RKO (cell line): ENCODE results near the gene FARSA.
"Not testable (repeated sequence)": the region's sequence is repeated elsewhere in the genome, so short reads cannot be mapped to it uniquely, and the experiment has no call there.

Experiments used
- DNase-seq: peaks from one replicate; pipeline ENCODE4 v3.0.0-alpha.2; 2016; ENCODE audit warnings: low spot score

FARSA gene

DNA sequence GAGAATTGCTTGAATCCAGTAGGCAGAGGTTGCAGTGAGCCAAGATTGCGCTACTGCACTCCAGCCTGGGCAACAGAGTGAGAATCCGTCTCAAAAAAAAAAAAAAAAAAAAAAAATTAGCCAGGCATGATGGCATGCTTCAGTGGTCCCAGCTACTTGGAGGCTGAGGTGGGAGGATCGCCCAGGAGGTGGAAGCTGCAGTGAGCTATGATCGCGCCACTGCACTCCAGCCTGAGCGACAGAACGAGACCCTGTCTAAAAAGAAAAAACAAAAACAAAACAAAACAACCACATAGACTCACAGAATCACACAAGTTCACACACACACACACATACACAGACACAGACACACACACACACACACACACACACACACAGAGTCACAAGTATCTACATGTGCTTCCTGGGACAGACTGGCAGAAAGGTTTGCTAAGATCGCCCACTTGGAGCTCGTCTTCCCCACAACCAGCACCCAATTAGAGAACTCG is 43.2 kb downstream of the FARSA start:
- not testable (repeated sequence) for DNase-seq

DNA sequence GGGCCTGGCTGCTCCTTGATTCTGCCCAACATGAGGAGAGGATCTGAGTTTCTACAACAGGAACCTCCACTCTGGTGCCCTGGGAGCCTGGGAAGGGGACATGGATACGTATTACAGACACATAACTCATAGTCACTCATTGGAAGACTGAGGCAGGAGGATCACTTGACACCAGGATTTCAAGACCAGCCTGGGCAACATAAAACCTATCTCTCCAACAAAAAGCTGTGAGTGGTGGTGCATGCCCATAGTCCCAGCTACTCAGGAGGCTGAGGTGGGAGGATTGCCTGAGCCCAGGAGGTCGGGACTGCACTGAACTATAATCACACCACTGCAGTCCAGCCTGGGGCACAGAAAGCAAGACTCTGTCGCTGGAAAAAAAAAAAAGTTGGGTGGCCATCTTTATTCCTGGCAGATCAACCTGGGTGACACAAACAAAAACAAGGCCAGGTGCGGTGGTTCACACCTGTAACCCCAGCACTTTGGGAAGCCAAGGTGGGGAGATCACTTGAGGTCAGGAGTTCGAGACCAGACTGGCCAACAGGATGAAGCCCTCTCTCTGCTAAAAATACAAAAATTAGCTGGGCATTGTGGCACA is 45.4 kb downstream of the FARSA start:
- DNase-seq, result no peak

DNA sequence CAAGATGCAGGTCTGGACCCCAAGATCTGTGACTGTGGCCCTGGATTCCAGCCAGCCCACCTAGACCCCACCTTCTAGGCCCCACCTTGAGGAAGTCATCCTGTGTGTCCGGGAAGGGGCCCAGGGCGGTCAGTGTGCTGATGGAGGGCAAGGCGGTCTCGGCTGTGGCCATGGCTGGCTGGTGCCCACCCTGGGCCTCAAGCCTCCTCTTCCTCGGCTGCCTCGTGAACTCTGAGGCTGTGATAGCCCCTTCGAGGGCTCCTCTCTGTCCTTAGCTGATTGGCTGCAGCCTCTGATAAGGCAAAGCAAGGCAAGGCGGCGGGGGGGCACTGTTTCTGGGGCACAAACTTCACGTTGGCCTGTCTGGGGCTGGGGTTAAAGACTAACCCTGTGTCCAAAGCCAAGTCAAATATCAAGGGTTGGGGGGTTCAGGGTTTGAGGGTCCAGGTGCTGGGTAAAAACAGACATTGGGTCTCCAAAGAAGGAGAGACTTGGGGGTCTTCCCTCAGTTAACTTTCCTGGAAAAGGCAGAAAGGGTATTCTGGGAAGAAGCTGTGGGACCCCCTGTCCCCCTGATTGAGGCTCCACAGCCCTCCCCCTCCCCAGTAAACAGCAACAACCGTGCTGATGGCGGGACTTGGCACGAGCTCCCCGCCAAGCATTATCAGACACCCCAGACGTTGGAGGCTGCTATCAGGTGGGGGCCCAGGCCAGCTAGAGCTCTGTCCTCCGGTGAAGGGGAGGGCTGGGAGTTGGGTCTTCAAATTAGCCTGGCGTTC is 46.4 kb downstream of the FARSA start, which contains the start of gene KLF1:
KLF1 (minus strand) TSS at position 233 of the 779 bp plus-strand sequence; CDS start at position 172, 61 bp downstream.
- DNase-seq, result no peak

DNA sequence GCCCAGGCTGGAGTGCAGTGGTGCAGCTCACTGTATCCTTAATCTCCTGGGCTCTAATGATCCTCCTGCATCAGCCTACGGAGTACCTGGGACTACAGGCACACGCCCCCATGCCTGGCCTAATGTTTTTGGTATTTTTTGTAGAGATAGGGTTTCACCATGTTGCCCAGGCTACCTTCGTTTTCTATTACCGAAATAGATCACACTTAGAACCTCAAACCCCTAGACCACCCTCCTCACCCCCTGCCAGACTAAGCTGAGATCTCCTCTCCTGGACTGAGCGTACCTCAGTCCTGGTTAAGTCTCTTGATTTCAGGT is 46.9 kb downstream of the FARSA start:
- no peak for DNase-seq

DNA sequence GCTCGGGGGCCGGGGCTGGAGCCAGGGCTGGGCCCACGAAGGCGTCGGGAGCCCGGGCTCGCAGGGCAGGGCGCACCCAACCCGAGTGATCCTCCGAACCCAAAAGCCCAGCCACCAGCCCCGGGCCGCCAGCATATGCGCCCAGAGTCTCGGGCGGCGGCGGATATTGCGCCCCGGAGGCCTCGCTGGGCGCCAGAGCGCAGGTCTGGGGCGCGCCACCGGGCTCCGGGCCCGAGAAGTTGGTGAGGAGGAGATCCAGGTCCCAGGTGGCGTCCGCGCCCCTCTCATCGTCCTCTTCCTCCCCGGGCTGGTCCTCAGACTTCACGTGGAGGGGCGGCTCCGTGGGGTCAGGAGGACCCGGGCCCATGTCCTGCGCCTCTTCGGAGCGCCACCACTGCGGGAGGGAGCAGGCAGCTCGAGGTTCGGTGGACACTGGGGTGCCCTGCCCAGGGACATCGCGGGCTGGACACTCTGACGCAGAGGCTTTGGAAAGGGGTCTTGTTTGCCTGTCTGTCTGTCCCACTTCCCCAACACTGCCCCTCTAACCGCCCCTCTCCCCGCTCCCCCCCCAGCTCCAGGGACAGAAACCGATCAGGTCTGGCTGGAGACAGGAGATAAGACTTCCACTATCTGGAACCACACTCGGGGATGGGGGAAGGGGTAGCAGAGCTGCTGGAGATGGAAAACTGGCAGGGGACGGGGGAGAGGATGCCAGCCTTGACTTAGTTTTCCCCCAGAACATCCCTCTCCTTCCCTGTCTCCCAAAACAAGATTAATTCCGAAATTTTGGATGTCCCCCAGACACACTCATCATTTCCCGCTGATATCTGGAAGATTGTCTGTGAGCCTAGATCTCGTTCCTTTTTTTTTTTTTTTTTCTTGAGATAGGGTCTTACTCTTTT is 47.5 kb downstream of the FARSA start:
- no peak for DNase-seq

DNA sequence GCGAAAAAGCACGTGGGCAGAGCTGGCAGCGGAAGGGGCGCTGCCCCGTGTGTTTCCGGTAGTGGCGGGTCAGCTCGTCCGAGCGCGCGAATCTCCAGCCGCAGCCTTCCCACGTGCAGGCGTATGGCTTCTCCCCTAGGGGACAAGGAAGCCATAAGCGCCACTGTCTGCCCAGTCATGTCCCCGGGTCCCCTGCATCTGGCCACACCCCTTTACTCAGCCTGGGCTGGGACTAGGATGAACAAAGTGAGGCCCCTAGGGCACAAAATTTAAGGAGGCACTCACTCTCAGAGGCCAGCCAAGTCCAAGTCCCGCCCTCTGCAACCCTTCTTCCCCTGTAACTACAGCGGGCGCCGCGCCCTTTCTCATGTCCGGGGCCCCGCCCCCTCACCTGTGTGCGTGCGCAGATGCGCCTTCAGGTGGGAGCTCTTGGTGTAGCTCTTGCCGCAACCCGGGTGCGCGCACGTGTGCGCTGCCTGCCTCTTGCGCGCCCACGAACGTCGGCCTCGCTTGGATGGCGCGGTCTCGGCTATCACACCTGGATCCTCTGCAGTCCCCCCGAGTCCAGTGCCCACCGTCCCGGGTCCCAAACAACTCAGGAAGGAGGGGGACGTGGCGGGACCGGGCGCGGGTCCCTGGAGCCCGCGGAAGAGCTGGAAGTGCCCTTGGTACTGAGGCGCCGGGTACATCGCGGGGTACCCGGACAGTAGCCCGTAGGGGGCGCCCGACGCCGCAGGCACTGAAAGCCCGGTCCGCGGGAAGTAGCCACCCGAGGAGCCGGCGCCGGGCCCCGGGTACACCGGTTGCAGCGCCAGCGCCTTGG is 48.4 kb downstream of the FARSA start:
- peak; percentile 54 for DNase-seq

DNA sequence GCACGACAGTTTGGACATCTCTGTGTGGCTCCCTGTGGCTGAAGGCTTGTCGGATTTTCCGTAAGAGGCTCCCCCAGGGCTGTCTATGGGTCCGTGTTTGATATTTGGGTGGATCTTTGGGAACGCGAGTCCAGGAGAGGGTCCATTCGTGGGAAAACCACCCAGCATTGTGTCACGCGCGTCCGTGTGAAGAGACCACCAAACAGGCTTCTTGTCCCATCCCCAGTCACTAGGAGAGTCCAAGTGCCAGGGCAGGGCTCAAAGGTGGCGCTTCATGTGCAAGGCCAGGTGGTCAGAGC is 48.9 kb downstream of the FARSA start:
- DNase-seq, result no peak

DNA sequence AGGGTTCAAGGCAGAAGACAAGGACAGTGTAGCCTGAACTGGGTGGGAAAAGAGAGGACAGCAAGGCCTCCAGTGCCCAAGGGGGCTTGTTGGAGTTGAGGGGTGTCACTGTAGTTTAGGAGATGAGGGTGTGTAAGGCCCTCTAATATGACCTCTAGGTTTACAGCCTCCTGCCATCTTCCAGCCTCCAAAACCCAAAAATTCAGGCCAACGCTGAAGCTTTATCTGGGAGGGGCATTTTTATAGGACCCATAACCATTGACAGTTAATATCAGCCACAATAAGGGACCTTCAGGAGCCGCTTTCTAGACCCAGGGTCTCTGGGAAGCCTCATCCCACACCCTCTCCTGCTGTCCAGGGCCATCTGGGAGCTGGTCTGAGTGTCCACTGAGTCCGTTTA is 49.3 kb downstream of the FARSA start:
- no peak for DNase-seq

DNA sequence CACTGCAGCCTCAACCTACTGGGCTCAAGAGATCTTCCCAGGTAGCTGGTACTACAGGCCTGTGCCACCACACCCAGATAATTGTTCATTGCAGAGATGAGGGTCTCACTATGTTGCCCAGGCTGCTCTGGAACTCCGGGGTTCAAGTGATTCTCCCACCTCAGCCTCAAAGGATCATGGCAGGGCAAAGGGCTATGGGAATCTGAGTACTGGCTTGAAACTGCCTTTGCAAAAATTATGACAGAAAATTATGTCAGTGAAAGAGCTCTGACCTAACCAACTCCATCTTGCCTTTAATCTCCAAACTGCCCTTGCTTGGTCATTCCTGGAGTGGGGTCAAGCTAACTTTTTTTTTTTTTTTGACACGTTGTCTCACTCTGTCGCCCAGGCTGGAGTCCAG is 50.9 kb downstream of the FARSA start:
- no peak for DNase-seq

DNA sequence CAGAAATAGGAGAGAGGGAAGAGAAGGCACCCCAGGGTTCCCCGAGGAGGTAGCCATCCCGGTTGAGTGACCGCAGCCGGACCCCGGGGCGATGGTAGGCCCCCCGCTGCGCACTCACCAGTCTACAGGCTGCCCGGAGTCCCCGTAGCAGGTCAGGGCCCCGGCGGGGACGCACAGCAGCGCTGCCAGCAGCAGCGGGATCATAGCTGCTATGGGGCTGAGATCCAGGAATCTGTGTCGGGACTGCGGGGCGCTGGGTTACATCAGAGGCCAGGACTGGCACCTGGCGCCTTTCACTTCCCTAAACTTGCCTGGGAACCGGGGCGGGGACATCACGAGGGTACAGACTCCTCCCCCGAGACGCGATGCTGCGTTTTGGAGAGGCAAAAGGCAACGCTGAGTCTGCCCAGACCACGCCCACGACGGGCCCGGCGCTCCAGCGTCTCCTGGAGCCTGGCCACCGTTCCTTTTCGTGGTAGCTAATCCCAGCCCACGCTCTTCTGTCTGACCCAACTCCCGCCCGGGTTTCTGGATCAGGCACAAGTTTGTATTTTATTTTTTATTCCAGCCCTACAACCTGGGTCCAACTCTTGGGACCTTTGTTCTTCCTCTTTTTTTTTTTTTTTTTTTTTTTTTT is 52.2 kb downstream of the FARSA start, which contains the start of gene DNASE2:
DNASE2 (minus strand) TSS at position 278 of the 637 bp plus-strand sequence; CDS start at position 204, 74 bp downstream.
- peak; percentile 97 for DNase-seq

DNA sequence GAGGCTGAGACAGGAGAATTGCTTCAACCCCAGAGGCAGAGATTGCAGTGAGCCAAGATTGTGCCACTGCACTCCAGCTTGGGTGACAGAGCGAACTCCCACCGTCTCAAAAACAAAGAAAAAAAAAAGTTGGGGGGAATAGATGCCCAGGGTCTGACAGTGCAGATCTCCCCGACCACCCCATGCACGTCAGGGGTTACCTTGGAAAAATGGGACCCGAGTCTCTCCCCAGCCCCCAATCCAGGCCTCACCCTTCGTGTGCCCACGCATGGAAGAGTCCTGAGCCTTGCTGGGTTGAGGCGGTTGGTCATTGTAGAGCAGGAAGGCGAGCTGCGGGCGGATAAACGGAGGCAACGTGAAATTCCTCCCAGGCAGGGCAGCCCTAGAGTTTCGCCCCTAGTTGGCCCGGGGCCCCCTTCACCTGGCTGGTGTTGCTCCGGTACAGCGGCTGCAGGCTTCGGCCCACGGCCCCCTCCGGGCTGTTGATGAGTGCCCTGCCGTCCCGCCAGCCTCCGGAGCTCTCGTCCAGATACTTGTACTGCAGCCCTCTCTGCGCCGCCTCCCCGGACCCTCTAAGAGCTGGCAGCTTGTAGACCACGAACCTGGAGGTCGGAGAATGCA is 52.9 kb downstream of the FARSA start:
- DNase-seq, result peak; percentile 46

DNA sequence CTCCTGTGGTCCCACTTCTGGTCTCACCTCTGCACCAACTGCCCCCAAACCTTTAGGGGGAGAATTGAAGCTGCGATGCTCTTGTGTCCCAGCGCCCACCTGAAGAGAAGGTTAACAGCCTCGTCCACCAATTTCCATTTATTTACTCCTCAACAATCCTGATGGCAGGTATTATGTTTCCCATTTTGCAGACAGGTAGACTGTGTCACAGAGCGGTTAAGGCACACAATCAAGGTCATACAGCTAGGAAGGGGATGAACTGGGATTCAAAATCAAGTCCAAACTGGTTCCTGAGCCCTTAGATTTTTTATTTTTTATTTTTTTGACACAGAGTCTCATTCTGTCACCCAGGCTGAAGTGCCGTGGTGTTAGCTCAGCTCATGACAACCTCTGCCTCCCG is 58.4 kb downstream of the FARSA start:
- no peak for DNase-seq

DNA sequence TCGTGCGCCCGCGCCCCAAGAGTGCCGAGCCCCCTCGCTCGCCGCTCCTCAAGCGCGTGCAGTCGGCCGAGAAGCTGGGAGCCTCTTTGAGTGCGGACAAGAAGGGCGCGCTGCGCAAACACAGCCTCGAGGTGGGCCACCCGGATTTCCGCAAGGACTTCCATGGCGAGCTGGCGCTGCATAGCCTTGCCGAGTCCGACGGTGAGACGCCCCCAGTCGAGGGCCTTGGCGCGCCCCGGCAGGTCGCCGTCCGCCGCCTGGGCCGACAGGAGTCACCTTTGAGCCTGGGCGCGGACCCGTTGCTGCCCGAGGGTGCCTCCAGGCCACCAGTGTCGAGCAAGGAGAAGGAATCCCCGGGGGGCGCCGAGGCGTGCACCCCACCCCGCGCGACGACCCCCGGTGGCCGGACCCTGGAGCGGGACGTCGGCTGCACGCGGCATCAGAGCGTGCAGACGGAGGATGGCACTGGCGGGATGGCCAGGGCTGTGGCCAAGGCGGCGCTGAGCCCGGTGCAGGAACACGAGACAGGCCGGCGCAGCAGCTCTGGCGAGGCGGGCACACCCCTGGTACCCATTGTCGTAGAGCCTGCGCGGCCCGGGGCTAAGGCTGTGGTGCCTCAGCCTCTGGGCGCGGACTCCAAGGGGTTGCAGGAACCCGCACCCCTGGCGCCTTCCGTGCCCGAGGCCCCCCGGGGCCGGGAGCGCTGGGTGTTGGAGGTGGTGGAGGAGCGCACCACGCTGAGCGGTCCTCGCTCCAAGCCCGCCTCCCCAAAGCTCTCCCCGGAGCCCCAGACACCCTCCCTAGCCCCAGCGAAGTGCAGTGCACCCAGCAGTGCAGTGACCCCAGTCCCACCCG is 59.4 kb downstream of the FARSA start:
- no peak for DNase-seq

DNA sequence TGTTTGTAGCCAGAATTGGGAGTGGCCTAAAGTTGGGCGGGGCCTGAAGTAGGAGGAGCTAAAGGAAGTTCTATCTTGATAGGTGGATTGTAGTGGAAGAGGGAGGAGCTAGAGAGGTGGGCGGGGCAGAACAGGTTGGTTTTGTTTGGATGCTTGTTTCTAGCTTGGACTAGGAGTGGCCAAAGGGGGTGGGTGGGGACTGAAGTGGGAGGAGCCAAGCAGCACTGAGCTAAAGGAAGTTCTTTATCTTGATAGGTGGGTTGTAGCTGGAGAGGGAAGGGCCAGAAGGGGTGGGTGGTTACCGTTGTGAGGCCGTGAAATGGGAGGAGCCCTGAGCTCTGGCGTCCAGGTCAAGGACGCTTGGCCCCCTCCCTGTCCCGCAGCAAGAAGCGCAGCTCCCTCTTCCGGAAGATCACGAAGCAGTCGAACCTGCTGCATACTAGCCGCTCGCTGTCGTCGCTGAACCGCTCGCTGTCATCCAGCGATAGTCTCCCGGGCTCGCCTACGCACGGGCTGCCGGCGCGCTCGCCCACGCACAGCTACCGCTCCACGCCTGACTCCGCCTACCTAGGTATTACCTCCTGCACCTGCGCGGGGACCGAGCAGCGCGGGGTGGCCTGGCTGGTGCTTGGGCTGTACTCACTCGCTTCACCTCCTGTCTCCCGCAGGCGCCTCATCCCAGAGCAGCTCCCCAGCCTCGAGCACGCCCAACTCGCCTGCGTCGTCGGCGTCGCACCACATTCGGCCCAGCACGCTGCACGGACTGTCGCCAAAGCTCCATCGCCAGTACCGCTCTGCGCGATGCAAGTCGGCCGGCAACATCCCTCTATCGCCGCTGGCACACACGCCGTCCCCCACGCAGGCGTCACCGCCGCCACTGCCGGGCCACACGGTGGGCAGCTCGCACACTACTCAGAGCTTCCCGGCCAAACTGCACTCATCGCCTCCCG is 60.3 kb downstream of the FARSA start:
- peak; percentile 63 for DNase-seq
